WTC11 (cell line): ENCODE results near the gene SRSF8. TPM values are rescaled to one million over a fixed set of nuclear protein-coding genes. Genes with fewer than 3 reads are reported as not detected.

Experiments used
- ATAC-seq: fragments of 200-7000 bp; cut with Tn5 transposase; 2 replicates; pipeline ENCODE4 v1.10.0; 2021; ENCODE audit warnings: mild to moderate bottlenecking, moderate library complexity
- CTCF ChIA-PET: fragments of 300-600 bp; sonication (Branson Sonifier 250); formaldehyde crosslinking; loops from one replicate; lab custom pipeline; 2021; ENCODE audit warnings: antibody characterized with exemption; lab: Charles Lee
- POLR2A ChIA-PET: fragments of 350-600 bp; sonication (Branson Sonifier 250); formaldehyde crosslinking; loops from one replicate; lab custom pipeline; 2021; ENCODE audit warnings: antibody characterized with exemption; lab: Charles Lee
- DNase-seq: peaks from one replicate; pipeline ENCODE4 v3.0.0; 2021; ENCODE audit warnings: low spot score
- H3K27ac Mint-ChIP-seq: 2 replicates; pipeline ENCODE4 v1.8.0; 2021; ENCODE audit warnings: mixed read lengths
- H3K27me3 Mint-ChIP-seq: 2 replicates; pipeline ENCODE4 v1.8.0; 2021; ENCODE audit warnings: low read depth, mild to moderate bottlenecking, moderate library complexity, mixed read lengths
- H3K36me3 Mint-ChIP-seq: 2 replicates; pipeline ENCODE4 v1.8.0; 2021; ENCODE audit warnings: mixed read lengths
- H3K4me1 Mint-ChIP-seq: 2 replicates; pipeline ENCODE4 v1.8.0; 2022; ENCODE audit warnings: mixed read lengths
- H3K4me3 Mint-ChIP-seq: 2 replicates; pipeline ENCODE4 v1.8.0; 2021; ENCODE audit warnings: mild to moderate bottlenecking, moderate library complexity, mixed read lengths
- H3K9me3 Mint-ChIP-seq: 2 replicates; pipeline ENCODE4 v1.8.0; 2021; ENCODE audit warnings: mixed read lengths
- CREM ChIP-seq: sonication (generic); formaldehyde crosslinking; IDR thresholded peaks from 2 replicates; pipeline ENCODE4 v1.8.1; 2022; ENCODE audit warnings: mild to moderate bottlenecking, missing genetic modification reagents, moderate library complexity
- CTCF ChIP-seq: fragments of 200-600 bp; IDR thresholded peaks from 2 replicates; pipeline ENCODE4 v1.8.0; 2022; ENCODE audit warnings: antibody characterized with exemption
- GABPB1 ChIP-seq: sonication (generic); formaldehyde crosslinking; IDR thresholded peaks from 2 replicates; pipeline ENCODE4 v1.8.1; 2023; ENCODE audit warnings: mild to moderate bottlenecking, missing genetic modification reagents
- GRHL2 ChIP-seq: fragments of 250-450 bp; sonication (Bioruptor Pico); IDR thresholded peaks from 2 replicates; pipeline ENCODE4 v1.8.0; 2022; ENCODE audit warnings: mild to moderate bottlenecking, moderate library complexity; ENCODE audit not compliant: insufficient replicate concordance, severe bottlenecking
- KAT7 ChIP-seq: sonication (generic); formaldehyde crosslinking; IDR thresholded peaks from 2 replicates; pipeline ENCODE4 v1.8.1; 2023; ENCODE audit warnings: missing genetic modification reagents, mild to moderate bottlenecking, borderline replicate concordance
- MXD4 ChIP-seq: fragments of 250-450 bp; sonication (Bioruptor Pico); IDR thresholded peaks from 2 replicates; pipeline ENCODE4 v1.8.0; 2021; ENCODE audit warnings: mild to moderate bottlenecking, moderate library complexity, borderline replicate concordance
- MYBL2 ChIP-seq: sonication (generic); formaldehyde crosslinking; IDR thresholded peaks from 2 replicates; pipeline ENCODE4 v1.8.1; 2023; ENCODE audit warnings: mild to moderate bottlenecking, moderate library complexity, missing genetic modification reagents
- NFYB ChIP-seq: sonication (generic); formaldehyde crosslinking; conservative IDR thresholded peaks from 2 replicates; pipeline ENCODE4 v1.8.0; 2022; ENCODE audit warnings: low read depth, missing genetic modification reagents
- NR1H2 ChIP-seq: sonication (generic); formaldehyde crosslinking; IDR thresholded peaks from 2 replicates; pipeline ENCODE4 v1.9.0; 2021; ENCODE audit warnings: mild to moderate bottlenecking, moderate library complexity, missing genetic modification reagents
- OVOL2 ChIP-seq: fragments of 250-450 bp; sonication (Bioruptor Pico); IDR thresholded peaks from 2 replicates; pipeline ENCODE4 v1.9.0; 2021; ENCODE audit warnings: mild to moderate bottlenecking, borderline replicate concordance
- TCF7 ChIP-seq: sonication (generic); formaldehyde crosslinking; IDR thresholded peaks from 2 replicates; pipeline ENCODE4 v1.8.0; 2022; ENCODE audit warnings: mild to moderate bottlenecking, low read depth, missing genetic modification reagents, moderate library complexity
- TEAD1 ChIP-seq: sonication (generic); formaldehyde crosslinking; IDR thresholded peaks from 2 replicates; pipeline ENCODE4 v1.8.0; 2022; ENCODE audit warnings: mild to moderate bottlenecking, missing genetic modification reagents
- ZNF317 ChIP-seq: sonication (generic); formaldehyde crosslinking; IDR thresholded peaks from 2 replicates; pipeline ENCODE4 v1.8.1; 2023; ENCODE audit warnings: low read depth, mild to moderate bottlenecking, moderate library complexity, missing genetic modification reagents, borderline replicate concordance
- ZNF423 ChIP-seq: fragments of 250-450 bp; sonication (Bioruptor Pico); IDR thresholded peaks from 2 replicates; pipeline ENCODE4 v2.1.2; 2022; ENCODE audit warnings: mild to moderate bottlenecking, moderate library complexity
- ZNF671 ChIP-seq: fragments of 250-450 bp; sonication (Bioruptor Pico); IDR thresholded peaks from 2 replicates; pipeline ENCODE4 v1.8.0; 2021; ENCODE audit warnings: mild to moderate bottlenecking
- total RNA-seq: library from RNA; stranded (reverse); gene quantifications from 3 replicates; pipeline ENCODE4 v1.2.3, GENCODE V29; 2021
- TF ChIP-seq, protein P1 (sequence below): sonication (generic); formaldehyde crosslinking; IDR thresholded peaks from 2 replicates; pipeline ENCODE4 v1.8.1; 2022; ENCODE audit warnings: low read depth, missing genetic modification reagents, borderline replicate concordance
- TF ChIP-seq, protein P2 (sequence below): sonication (generic); formaldehyde crosslinking; IDR thresholded peaks from 2 replicates; pipeline ENCODE4 v1.8.1; 2022; ENCODE audit warnings: mild to moderate bottlenecking, moderate library complexity, missing genetic modification reagents

The SRSF8 gene
- total RNA-seq, 1 experiment from 2014 or later = 20.9 TPM

GRCh38 chr11:95086151-95086550 is 19.4 kb downstream of the SRSF8 start:
- H3K9me3 Mint-ChIP-seq = no peaks in the 10 kb centered on the region
- no peaks in the 10 kb centered on the region for H3K36me3 Mint-ChIP-seq
- no peak for DNase-seq
- H3K27me3 Mint-ChIP-seq = peaks cover 52% of the 10 kb centered on the region
- no peak for ATAC-seq
- TF ChIP-seq NR1H2 (CRISPR knock-in tag) (no peak), CREM (CRISPR knock-in tag) (no peak), TEAD1 (CRISPR knock-in tag) (no peak), KAT7 (CRISPR knock-in tag) (no peak), ZNF671 (CRISPR knock-in tag) (no peak), NFYB (no peak), GRHL2 (CRISPR knock-in tag) (no peak), TCF7 (CRISPR knock-in tag) (no peak)
- TF ChIP-seq, protein P1, sequence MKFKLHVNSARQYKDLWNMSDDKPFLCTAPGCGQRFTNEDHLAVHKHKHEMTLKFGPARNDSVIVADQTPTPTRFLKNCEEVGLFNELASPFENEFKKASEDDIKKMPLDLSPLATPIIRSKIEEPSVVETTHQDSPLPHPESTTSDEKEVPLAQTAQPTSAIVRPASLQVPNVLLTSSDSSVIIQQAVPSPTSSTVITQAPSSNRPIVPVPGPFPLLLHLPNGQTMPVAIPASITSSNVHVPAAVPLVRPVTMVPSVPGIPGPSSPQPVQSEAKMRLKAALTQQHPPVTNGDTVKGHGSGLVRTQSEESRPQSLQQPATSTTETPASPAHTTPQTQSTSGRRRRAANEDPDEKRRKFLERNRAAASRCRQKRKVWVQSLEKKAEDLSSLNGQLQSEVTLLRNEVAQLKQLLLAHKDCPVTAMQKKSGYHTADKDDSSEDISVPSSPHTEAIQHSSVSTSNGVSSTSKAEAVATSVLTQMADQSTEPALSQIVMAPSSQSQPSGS (CRISPR knock-in tag) = no peak
- H3K4me1 Mint-ChIP-seq = peaks cover 24% of the 10 kb centered on the region
- ChIA-PET POLR2A (no interaction called here), CTCF (interaction anchor here (1.2 kb wide), 1 partner anchor 66 kb away, joined by 5 read pairs; no protein-coding TSS in a partner anchor)
- H3K4me3 Mint-ChIP-seq = no peak overlapping the region
- H3K27ac Mint-ChIP-seq = no peak overlapping the region

DNA sequence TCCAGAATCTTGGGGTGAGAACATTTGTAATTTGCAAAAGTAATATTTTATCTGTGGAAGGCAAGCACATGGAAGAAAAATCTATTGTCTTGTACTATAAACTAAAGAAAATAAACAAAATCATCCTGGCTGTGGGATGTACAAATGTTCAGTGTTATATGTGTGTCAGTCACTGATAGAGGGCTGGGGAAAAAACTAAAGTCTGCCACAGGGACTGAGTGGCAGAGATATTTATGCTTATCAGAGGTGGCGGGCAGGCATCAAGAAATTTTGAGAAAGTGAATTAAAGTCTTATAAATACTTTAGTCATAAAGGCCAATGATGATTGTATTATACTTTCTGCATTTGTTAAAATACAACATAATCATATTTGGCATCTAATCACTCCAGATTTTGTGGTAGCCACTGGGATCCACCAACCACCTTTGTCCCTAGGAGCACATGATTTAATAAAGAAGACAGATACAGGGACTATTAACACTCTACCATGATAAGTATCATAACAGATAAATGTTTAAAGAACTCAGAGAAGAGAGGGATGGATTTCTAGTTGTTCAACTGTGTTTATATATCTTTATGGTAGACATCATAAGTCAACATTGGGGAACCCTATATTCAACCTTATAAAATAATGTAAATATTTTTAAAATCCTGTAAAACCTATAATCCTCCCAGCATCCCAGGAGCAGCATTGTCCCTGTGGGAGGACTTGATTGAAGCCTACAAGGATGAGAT is 20.3 kb downstream of the SRSF8 start:
- no peak for ATAC-seq
- peaks cover 21% of the 10 kb centered on the region for H3K4me1 Mint-ChIP-seq
- H3K27me3 Mint-ChIP-seq = peaks cover 61% of the 10 kb centered on the region
- ChIA-PET CTCF (no interaction called here), POLR2A (no interaction called here)
- DNase-seq = no peak
- H3K36me3 Mint-ChIP-seq = no peaks in the 10 kb centered on the region
- no peak overlapping the region for H3K4me3 Mint-ChIP-seq
- no peaks in the 10 kb centered on the region for H3K9me3 Mint-ChIP-seq
- no peak overlapping the region for H3K27ac Mint-ChIP-seq
- TF ChIP-seq ZNF423 (CRISPR knock-in tag) = no peak
- no peak for TF ChIP-seq OVOL2 (CRISPR knock-in tag)
- TF ChIP-seq, protein P2, sequence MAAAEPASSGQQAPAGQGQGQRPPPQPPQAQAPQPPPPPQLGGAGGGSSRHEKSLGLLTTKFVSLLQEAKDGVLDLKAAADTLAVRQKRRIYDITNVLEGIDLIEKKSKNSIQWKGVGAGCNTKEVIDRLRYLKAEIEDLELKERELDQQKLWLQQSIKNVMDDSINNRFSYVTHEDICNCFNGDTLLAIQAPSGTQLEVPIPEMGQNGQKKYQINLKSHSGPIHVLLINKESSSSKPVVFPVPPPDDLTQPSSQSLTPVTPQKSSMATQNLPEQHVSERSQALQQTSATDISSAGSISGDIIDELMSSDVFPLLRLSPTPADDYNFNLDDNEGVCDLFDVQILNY = no peak
- no peak for TF ChIP-seq MXD4 (CRISPR knock-in tag)
- no peak for TF ChIP-seq MYBL2 (CRISPR knock-in tag)
- no peak for TF ChIP-seq GABPB1
- TF ChIP-seq TCF7 (CRISPR knock-in tag) = no peak
- TF ChIP-seq CTCF = no peak
- TF ChIP-seq ZNF317 (CRISPR knock-in tag) = no peak
- TF ChIP-seq, protein P1 (CRISPR knock-in tag) = no peak
- TF ChIP-seq CREM (CRISPR knock-in tag) = no peak
